ENCODE measurements around the gene TSPAN33.

The TSPAN33 gene

GRCh38 chr7:129136887-129137642, 7.4 kb upstream of the TSPAN33 start:
- Histone ChIP-seq H3K4me1 (ENCODE audit: control insufficient read depth, insufficient read depth, low read length) (no peaks in the 10 kb centered on the region), H3K27ac (ENCODE audit: low read length) (no peak overlapping the region), H3K9me3 (ENCODE audit: control insufficient read depth in 2 of 2, low read length in 2 of 2) (no peaks in the 10 kb centered on the region), H3K36me3 (ENCODE audit: control insufficient read depth in 2 of 2, insufficient read depth in 2 of 2, low read length in 2 of 2) (no peaks in the 10 kb centered on the region), H3K9ac (ENCODE audit: low read length in 2 of 2) (no peak overlapping the region), H3K27me3 (ENCODE audit: control insufficient read depth in 1 of 2, insufficient read depth in 2 of 2, low read length in 2 of 2) (peaks cover 0 to 3% of the 10 kb centered on the region in 2 donors), H3K4me3 (ENCODE audit: low read length in 2 of 2) (no peak overlapping the region)

GRCh38 chr7:129143724-129144094, 798 bp upstream of the TSPAN33 start:
- no peaks in the 10 kb centered on the region for H3K9me3 ChIP-seq (ENCODE audit: control insufficient read depth in 2 of 2, low read length in 2 of 2)
- peaks cover 0 to 5% of the 10 kb centered on the region in 2 donors for H3K27me3 ChIP-seq (ENCODE audit: control insufficient read depth in 1 of 2, insufficient read depth in 2 of 2, low read length in 2 of 2)
- no peak overlapping the region for H3K9ac ChIP-seq (ENCODE audit: low read length in 2 of 2)
- peak overlapping the region; percentile 92 to 98 for H3K4me3 ChIP-seq (ENCODE audit: low read length in 2 of 2)
- peaks cover 27% of the 10 kb centered on the region for H3K4me1 ChIP-seq (ENCODE audit: control insufficient read depth, insufficient read depth, low read length)
- no peak overlapping the region for H3K27ac ChIP-seq (ENCODE audit: low read length)
- no peaks in the 10 kb centered on the region for H3K36me3 ChIP-seq (ENCODE audit: control insufficient read depth in 2 of 2, insufficient read depth in 2 of 2, low read length in 2 of 2)

GRCh38 chr7:129144834-129145668, 544 bp downstream of the TSPAN33 start:
- H3K9me3 ChIP-seq (ENCODE audit: control insufficient read depth in 2 of 2, low read length in 2 of 2), result no peaks in the 10 kb centered on the region
- peaks cover 0 to 5% of the 10 kb centered on the region in 2 donors for H3K27me3 ChIP-seq (ENCODE audit: control insufficient read depth in 1 of 2, insufficient read depth in 2 of 2, low read length in 2 of 2)
- peak overlapping the region in 1 of 2 donors; percentile 36 for H3K9ac ChIP-seq (ENCODE audit: low read length in 2 of 2)
- no peaks in the 10 kb centered on the region for H3K36me3 ChIP-seq (ENCODE audit: control insufficient read depth in 2 of 2, insufficient read depth in 2 of 2, low read length in 2 of 2)
- H3K27ac ChIP-seq (ENCODE audit: low read length), result no peak overlapping the region
- peaks cover 27% of the 10 kb centered on the region for H3K4me1 ChIP-seq (ENCODE audit: control insufficient read depth, insufficient read depth, low read length)
- H3K4me3 ChIP-seq (ENCODE audit: low read length in 2 of 2), result peak overlapping the region; percentile 52 to 92

GRCh38 chr7:129146237-129146979, 1.9 kb downstream of the TSPAN33 start:
- Histone ChIP-seq H3K9me3 (ENCODE audit: control insufficient read depth in 2 of 2, low read length in 2 of 2) (no peaks in the 10 kb centered on the region), H3K9ac (ENCODE audit: low read length in 2 of 2) (no peak overlapping the region), H3K27ac (ENCODE audit: low read length) (no peak overlapping the region), H3K36me3 (ENCODE audit: control insufficient read depth in 2 of 2, insufficient read depth in 2 of 2, low read length in 2 of 2) (no peaks in the 10 kb centered on the region), H3K27me3 (ENCODE audit: control insufficient read depth in 1 of 2, insufficient read depth in 2 of 2, low read length in 2 of 2) (peaks cover 0 to 3% of the 10 kb centered on the region in 2 donors), H3K4me1 (ENCODE audit: control insufficient read depth, insufficient read depth, low read length) (peaks cover 27% of the 10 kb centered on the region), H3K4me3 (ENCODE audit: low read length in 2 of 2) (no peak overlapping the region)

- Histone ChIP-seq H3K27me3 (ENCODE audit: control insufficient read depth in 1 of 2, insufficient read depth in 2 of 2, low read length in 2 of 2) (no peaks in the 10 kb centered on the region), H3K9ac (ENCODE audit: low read length in 2 of 2) (no peak overlapping the region), H3K4me3 (ENCODE audit: low read length in 2 of 2) (no peak overlapping the region), H3K9me3 (ENCODE audit: control insufficient read depth in 2 of 2, low read length in 2 of 2) (no peaks in the 10 kb centered on the region), H3K36me3 (ENCODE audit: control insufficient read depth in 2 of 2, insufficient read depth in 2 of 2, low read length in 2 of 2) (no peaks in the 10 kb centered on the region), H3K27ac (ENCODE audit: low read length) (no peak overlapping the region), H3K4me1 (ENCODE audit: control insufficient read depth, insufficient read depth, low read length) (peaks cover 27% of the 10 kb centered on the region)
These were observed 3.2 kb downstream of the TSPAN33 start for GRCh38 chr7:129147731-129148130.

- Histone ChIP-seq H3K4me3 (ENCODE audit: low read length in 2 of 2) (no peak overlapping the region), H3K27ac (ENCODE audit: low read length) (no peak overlapping the region), H3K27me3 (ENCODE audit: control insufficient read depth in 1 of 2, insufficient read depth in 2 of 2, low read length in 2 of 2) (no peaks in the 10 kb centered on the region)
These were observed 5.0 kb downstream of the TSPAN33 start for GRCh38 chr7:129149511-129149910.

GRCh38 chr7:129150199-129150996, 5.9 kb downstream of the TSPAN33 start:
- Histone ChIP-seq H3K4me3 (ENCODE audit: low read length in 2 of 2) (no peak overlapping the region), H3K9ac (ENCODE audit: low read length in 2 of 2) (no peak overlapping the region), H3K27me3 (ENCODE audit: control insufficient read depth in 1 of 2, insufficient read depth in 2 of 2, low read length in 2 of 2) (no peaks in the 10 kb centered on the region), H3K36me3 (ENCODE audit: control insufficient read depth in 2 of 2, insufficient read depth in 2 of 2, low read length in 2 of 2) (no peaks in the 10 kb centered on the region), H3K9me3 (ENCODE audit: control insufficient read depth in 2 of 2, low read length in 2 of 2) (no peaks in the 10 kb centered on the region), H3K4me1 (ENCODE audit: control insufficient read depth, insufficient read depth, low read length) (peaks cover 16% of the 10 kb centered on the region), H3K27ac (ENCODE audit: low read length) (no peak overlapping the region)

More at GRCh38 chr7:129149511-129149910, 5.0 kb downstream of the TSPAN33 start:
- Histone ChIP-seq H3K9me3 (ENCODE audit: control insufficient read depth in 2 of 2, low read length in 2 of 2) (no peaks in the 10 kb centered on the region), H3K36me3 (ENCODE audit: control insufficient read depth in 2 of 2, insufficient read depth in 2 of 2, low read length in 2 of 2) (no peaks in the 10 kb centered on the region), H3K9ac (ENCODE audit: low read length in 2 of 2) (no peak overlapping the region), H3K4me1 (ENCODE audit: control insufficient read depth, insufficient read depth, low read length) (peaks cover 21% of the 10 kb centered on the region)

- no peaks in the 10 kb centered on the region for H3K9me3 ChIP-seq (ENCODE audit: control insufficient read depth in 2 of 2, low read length in 2 of 2)
- H3K4me1 ChIP-seq (ENCODE audit: control insufficient read depth, insufficient read depth, low read length), result peaks cover 4% of the 10 kb centered on the region
- no peak overlapping the region for H3K27ac ChIP-seq (ENCODE audit: low read length)
- no peaks in the 10 kb centered on the region for H3K27me3 ChIP-seq (ENCODE audit: control insufficient read depth in 1 of 2, insufficient read depth in 2 of 2, low read length in 2 of 2)
- H3K36me3 ChIP-seq (ENCODE audit: control insufficient read depth in 2 of 2, insufficient read depth in 2 of 2, low read length in 2 of 2), result no peaks in the 10 kb centered on the region
- H3K4me3 ChIP-seq (ENCODE audit: low read length in 2 of 2), result no peak overlapping the region
- H3K9ac ChIP-seq (ENCODE audit: low read length in 2 of 2), result no peak overlapping the region
These were observed 13.1 kb downstream of the TSPAN33 start for GRCh38 chr7:129157651-129158050.

GRCh38 chr7:129159539-129159938, 15.0 kb downstream of the TSPAN33 start:
- no peak overlapping the region for H3K27ac ChIP-seq (ENCODE audit: low read length)
- H3K4me3 ChIP-seq (ENCODE audit: low read length in 2 of 2), result no peak overlapping the region
- H3K9me3 ChIP-seq (ENCODE audit: control insufficient read depth in 2 of 2, low read length in 2 of 2), result no peaks in the 10 kb centered on the region
- no peaks in the 10 kb centered on the region for H3K27me3 ChIP-seq (ENCODE audit: control insufficient read depth in 1 of 2, insufficient read depth in 2 of 2, low read length in 2 of 2)
- no peaks in the 10 kb centered on the region for H3K36me3 ChIP-seq (ENCODE audit: control insufficient read depth in 2 of 2, insufficient read depth in 2 of 2, low read length in 2 of 2)
- H3K4me1 ChIP-seq (ENCODE audit: control insufficient read depth, insufficient read depth, low read length), result peaks cover 3% of the 10 kb centered on the region
- H3K9ac ChIP-seq (ENCODE audit: low read length in 2 of 2), result no peak overlapping the region

All from stomach smooth muscle (tissue), 2 donors.